ENCODE data around the gene CACNG6.

DNA sequence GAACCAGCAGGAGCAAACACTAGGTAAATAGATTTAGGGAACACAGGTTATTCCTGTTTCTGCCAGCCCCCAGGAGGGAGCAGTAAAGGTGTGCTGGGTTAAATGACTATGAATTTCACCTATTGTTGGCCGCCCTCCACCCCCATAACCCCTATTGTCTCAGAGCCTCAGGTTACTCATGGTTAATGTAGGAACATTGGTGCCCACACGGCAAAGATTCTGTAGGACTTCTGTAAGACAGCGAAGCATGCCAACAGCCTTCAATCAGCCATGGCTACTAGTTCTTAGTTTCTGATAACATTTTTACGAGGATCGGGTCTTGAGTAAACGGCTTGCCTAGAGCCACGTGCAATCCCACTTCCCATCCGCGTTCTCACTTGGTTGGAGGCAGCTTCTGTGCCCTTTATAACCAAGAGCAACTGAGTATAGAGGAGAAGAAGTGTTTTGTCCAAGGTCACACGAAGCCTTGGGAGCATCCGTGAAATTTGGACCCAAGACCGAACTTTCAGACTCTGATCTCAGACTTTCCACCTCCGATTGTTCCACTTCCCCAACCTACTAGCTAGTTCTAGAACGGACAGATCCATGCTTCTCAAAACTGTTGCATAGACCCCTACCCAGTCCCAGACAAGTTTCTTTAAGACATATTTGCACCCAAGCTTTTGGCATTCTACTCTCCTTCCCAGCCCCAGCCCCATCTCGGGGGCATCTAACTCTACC, 33.8 kb upstream of the CACNG6 start:
- TF ChIP-seq, protein P1, sequence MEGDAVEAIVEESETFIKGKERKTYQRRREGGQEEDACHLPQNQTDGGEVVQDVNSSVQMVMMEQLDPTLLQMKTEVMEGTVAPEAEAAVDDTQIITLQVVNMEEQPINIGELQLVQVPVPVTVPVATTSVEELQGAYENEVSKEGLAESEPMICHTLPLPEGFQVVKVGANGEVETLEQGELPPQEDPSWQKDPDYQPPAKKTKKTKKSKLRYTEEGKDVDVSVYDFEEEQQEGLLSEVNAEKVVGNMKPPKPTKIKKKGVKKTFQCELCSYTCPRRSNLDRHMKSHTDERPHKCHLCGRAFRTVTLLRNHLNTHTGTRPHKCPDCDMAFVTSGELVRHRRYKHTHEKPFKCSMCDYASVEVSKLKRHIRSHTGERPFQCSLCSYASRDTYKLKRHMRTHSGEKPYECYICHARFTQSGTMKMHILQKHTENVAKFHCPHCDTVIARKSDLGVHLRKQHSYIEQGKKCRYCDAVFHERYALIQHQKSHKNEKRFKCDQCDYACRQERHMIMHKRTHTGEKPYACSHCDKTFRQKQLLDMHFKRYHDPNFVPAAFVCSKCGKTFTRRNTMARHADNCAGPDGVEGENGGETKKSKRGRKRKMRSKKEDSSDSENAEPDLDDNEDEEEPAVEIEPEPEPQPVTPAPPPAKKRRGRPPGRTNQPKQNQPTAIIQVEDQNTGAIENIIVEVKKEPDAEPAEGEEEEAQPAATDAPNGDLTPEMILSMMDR (conservative IDR thresholded peaks at IDR 0.05; ENCODE audit: low read length): no peak
- TF ChIP-seq EZH2phosphoT487 (IDR thresholded peaks at IDR 0.05; ENCODE audit: borderline replicate concordance, low read depth, low read length): no peak
